Stimulated activated CD8-positive, alpha-beta memory T cell treated with anti-CD3 and anti-CD28 coated beads, Interleukin-7, amount 100 ng/mL, for 1 hour (primary cell): ENCODE measurements around the gene LMNA.
"Not testable (repeated sequence)": the region's sequence is repeated elsewhere in the genome, so short reads cannot be mapped to it uniquely, and the experiment has no call there.

Experiments
- DNase-seq, 2 donors: peaks; one replicate each; pipeline ENCODE4 v3.0.0-alpha.2; 2020; ENCODE audit warnings: low read depth in 2 of 2

LMNA gene

DNA sequence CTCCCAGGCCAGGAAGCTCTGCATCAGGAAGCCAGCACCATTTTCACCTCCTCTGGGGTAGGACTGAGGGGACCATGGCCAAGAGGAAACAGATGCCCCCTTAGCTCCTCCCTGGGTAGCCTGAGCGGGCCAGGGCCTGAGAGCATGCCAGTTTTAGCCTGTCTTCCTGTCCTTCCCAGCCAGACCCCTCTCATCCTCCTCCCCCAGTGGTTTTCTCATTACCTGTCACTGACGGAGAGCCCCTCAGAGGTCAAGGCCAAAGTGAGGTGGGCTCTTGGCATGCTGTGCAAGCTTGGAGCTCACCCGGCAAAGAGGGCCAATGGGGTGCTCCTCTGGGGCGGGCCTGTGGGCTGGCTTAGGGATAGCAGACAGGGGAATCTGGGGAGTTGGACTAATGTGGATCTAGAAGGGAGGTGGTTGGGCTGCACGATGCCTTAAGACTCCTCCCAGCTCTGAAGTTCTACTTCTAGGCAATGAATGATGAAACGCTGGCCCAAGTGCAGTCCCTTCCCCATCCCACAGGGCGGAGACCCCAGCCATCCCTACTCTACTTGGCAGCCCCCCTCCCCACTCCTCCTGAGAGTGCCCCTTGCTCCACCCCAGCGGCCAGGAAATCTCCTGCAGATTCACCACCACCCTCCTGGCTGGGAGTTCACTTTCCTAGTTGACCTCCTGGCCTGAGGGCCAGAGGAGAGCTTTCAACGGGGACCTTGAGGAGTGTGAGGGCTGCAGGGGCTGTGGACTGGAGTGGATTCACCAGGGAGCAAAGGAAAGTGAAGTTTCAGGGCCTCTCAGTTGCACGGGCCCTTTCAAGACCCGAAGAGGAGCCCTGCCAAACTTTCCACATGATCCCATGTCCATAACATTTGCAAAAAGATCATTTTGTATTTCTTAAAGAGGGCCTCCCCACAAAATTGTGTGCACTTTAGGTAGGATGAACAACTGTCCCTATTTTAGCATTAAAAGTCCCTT is 9.4 kb upstream of the LMNA start:
- DNase-seq: no peak

DNA sequence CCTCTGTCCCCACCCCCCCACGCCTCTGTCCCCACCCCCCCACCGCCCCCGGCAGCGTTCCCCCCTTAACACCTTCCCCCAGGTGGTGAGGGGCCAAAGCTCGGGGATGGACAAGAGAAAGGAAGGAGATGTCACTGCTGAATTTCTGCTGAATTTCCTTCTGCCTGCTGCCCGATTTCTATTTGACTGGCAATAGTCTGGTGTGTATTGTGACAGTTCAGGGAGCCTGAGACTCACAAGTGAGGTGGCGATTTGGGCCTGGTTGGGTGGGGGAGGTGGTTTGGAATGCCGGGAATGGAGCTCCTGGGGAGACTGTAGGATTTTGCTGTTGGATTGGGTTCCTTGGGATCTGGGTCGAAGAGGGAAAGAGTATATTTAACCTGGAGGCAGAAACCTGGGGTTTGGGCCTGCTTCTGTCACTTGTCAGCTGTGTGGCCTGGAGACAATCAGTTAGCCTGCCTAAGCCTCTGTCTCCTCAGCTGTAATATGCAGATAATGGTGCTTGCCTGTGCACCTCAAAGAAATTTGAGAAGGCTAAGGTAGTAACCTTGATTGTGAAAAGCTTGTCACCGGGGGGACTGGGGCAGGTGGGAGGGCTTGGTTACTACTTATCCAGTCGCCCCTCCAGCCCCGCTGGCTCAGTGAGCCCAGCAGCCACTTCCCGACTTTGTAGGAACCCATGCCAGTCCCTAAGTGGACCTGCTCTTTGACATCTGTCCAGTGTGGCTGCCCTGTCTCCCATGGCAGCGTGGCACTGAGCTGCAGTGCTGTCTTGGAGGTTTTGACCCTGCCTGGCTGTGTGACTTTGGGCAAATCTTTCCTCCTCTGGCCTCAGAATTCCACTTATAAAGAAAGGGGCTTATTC is 7.7 kb upstream of the LMNA start:
- no peak for DNase-seq

DNA sequence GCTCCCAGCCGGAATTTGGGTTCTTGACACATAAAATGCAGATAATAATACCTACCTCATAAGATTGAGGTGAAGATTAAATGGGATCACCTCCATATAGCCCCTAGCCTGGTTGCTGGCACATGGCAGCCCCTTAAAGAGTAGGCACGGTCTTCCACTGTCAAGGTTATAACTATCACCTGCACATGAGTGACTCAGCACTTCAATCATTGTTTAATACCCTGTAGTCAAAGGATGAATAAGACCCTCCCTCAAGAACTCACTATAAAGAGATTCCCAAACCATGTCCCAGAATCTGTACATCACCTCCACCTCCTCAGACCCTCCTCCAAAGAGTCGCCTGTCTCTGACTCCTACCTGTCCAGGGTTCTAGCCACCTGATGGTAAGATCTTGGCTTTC is 6.5 kb upstream of the LMNA start:
- no peak for DNase-seq

DNA sequence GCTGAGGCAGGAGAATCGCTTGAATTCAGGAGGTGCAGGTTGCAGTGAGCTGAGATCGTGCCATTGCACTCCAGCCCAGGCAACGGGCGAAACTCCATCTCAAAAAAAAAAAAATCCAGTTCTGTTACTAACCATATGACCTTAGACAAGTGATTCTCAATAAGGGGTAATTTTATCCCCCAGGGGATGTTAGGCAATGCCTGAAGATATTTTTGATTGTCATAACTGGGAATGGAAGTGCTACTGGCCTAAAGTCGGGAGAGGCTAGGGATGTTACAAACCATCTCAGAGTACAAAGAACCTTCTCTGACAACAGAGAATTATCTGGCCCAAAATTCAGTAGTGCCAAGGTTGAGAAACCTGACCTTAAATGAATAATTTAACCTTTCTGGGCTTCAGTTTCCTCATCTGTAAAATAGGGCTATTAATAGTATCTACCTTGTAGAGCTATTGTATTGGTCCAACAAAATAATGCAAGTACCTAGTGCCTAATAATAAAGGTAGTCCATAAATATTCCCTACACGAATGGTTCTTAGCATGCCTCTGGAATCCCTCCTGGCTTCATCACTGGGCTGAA is 5.8 kb upstream of the LMNA start:
- no peak for DNase-seq

DNA sequence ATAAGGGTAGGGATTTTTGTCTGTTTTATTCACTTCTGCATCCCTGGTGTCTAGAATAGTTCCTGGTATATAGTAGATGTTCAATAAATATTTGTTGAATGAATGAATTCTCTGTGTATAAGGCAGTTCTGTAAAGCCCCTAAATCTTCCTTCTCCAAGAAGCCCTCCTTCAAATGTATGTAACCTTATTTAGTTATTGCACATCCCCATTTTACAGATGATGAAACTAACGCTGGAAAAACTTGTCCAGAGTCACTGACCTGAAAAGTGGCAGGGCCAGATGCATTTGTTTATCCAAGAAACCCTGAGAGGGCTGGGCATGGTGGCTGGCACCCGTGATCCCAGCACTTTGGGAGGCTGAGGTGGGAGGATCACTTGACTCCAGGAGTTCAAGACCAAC is 4.3 kb upstream of the LMNA start:
- no peak for DNase-seq

DNA sequence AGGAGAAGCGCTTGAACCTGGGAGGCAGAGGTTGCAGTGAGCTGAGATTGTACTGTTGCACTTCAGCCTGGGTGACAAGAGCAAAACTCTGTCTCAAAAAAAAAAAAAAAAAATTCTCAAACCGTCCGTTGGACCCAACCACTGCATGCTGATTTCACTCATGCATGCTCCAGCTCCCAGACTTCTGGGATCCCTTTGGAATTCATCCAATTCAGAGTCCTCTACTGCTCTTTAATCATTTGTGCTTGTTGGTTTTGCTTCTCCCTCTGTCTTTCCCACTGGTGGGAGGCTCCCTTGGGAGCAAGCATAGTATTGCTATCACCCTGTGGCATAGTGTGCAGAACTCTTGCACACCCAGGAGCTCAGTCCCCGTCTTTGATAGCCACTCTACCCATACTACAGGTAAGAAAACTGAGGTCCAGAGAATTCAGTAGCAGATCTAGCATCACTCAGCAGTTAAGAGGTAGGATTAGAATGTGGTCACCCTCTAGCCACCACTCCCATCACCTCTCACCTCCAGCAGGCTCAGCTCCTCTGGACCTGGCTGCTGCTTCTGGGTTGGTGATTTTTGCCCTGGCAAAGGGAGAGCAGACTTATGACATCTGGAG is 3.1 kb upstream of the LMNA start:
- DNase-seq: no peak

DNA sequence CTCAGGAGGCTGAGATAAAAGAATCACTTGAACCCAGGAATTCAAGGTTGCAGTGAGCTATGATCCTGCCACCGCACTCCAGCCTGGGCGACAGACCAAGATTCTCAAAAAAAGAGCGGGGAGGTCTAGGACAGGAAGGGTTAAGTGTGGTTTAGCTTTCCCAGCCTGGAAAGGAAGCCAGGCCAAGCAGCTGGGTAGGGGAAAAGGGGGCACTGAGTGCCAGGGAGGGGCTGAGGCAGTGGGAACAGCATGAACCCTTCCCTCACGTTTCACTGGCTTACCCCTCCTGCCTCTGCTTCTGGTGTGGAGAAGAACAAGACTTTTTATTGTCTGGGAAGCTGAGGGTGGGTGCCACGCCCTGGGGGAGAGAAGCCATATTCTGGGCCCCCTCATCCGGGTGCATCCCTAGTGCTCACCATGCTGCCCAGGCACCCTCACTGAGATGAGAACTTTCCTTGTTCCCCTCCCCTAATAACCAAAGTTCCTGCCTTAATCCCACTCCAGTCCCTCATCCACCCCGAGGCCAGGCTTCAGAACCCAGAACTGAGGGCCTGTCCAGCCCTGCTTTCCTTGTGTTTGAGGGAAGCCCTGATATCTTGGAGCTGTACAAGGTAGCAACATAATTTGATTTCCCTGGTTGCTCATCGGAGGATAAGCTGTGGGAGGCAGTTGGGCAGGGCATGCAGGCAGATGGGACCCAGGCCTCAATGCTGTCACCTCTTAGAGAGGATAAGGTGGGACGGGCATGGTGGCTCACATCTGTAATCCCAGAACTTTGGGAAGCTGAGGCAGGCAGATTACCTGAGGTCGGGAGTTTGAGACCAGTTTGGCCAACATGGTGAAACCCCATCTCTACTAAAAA is 2.0 kb upstream of the LMNA start:
- DNase-seq: no peak

DNA sequence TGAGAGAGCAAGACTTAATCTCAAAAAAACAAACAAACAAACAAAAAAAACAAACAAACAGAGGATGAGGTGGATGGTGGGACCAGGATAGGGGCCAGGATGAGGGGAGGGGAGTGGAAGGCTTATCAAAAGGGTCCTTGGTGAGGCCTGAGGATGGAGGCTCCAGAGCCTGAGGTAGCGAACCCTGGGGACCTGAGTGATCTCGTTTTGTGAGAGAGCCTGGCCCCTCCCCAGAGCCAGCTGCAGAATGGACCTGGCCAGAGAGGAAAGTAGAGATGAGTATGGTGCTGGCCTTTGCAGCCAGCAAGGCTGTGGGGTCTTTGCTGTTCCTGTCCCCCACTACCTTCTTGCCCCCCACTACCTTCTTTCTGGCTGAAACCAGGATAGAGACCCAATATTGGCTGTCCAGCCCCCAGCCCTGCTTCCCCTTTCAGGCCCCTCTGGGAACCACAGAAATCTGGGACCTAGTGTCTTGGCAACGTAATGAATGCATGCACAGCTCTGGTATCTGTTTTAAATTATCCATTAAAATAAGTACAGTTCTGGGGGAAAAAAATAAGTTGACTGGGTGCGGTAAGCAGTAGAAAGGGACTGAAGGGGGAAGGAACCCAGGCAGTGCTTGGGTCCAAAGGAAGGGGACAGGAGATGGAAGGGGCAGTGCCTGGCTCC is 1.1 kb upstream of the LMNA start:
- no peak for DNase-seq

DNA sequence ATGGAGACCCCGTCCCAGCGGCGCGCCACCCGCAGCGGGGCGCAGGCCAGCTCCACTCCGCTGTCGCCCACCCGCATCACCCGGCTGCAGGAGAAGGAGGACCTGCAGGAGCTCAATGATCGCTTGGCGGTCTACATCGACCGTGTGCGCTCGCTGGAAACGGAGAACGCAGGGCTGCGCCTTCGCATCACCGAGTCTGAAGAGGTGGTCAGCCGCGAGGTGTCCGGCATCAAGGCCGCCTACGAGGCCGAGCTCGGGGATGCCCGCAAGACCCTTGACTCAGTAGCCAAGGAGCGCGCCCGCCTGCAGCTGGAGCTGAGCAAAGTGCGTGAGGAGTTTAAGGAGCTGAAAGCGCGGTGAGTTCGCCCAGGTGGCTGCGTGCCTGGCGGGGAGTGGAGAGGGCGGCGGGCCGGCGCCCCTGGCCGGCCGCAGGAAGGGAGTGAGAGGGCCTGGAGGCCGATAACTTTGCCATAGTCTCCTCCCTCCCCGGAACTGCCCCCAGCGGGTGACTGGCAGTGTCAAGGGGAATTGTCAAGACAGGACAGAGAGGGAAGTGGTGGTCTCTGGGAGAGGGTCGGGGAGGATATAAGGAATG is 505 bp downstream of the LMNA start:
- DNase-seq: no peak

DNA sequence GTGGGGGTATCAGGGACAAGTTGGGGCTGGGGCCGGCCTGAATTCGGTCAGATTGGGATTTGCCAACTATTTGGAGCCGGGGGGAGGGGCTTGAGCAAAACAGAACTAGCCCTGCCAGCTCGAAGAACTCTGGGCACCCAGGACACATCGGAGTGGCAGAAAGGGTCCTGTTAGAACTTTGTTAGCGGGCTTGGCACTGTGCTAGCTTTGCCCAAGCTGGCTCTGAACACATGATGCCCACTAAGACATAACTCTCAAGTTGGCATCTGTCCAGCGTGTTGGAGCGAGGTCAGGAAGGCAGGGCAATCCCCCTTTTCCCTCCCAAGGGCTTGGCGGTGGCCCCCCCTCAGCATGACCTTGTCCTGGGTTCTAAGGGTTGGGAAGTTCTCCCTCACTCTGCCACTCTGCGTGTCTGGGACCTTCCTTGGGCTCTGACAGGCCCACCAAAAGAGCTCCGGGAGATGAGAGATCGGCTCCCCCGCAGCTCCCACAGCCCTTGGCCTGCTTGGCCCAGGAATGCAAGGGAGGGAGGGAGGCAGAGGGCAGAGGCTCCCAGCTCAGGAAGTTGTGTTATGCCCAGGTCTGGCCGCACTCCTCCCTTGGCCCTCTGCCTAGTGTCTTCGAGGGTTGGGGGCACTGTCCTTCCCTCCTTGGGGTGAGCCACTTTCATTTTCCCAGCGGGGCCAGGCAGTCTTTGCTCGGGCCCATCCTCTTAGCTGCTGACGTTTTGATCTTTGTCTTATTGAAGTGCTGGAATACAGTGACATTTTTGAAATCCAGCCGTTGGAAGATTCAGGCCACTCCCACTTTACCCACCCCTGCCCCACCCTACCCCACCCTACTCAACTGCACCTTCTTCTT is 1.2 kb downstream of the LMNA start:
- no peak for DNase-seq

DNA sequence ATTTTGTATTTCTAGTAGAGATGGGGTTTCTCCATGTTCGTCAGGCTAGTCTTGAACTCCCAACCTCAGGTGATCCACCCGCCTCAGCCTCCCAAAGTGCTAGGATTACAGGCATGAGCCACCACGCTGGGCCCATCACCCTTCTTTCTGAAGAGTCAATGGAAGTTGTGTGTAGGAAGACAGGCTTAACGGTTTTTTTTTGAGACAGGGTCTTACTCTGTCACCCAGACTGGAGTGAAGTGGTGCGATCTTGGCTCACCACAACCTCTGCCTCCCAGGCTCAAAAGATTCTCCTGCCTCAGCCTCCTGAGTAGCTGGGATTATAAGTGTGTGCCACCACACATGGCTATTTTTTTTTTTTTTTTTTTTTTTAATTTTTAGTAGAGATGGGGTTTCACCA is 2.2 kb downstream of the LMNA start:
- not testable (repeated sequence) for DNase-seq

DNA sequence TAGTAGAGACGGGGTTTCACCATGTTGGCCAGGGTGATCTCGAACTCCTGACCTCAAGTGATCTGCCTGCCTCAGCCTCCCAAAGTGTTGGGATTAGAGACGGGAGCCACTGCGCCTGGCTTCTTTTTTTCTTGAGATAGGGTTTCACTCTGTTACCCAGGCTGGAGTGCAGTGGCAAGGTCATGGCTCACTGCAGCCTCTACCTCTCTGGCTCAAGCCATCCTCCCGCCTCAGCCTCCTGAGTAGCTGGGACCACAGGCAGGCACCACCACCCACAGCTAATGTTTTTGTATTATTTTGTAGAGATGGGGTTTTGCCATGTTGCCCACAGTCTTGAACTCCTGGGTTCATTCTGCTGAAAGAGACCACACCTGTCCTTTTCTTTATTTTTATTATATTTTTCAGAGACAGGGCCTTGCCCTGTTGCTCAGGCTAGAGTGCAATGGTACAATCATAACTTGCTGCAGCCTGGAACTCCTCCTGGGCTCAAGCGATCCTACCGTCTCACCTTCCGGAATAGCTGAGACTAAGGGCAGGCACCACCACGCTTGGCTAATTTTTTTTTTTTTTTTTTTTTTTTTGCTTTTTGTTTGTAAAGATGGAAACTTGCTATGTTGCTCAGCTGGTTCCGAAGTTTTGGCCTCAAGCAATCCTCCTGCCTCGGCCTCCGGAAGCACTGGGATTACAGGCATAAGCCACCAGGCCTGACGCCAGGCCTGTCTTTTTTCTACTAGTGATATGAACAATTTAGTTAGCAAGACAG is 3.1 kb downstream of the LMNA start:
- DNase-seq: no peak

DNA sequence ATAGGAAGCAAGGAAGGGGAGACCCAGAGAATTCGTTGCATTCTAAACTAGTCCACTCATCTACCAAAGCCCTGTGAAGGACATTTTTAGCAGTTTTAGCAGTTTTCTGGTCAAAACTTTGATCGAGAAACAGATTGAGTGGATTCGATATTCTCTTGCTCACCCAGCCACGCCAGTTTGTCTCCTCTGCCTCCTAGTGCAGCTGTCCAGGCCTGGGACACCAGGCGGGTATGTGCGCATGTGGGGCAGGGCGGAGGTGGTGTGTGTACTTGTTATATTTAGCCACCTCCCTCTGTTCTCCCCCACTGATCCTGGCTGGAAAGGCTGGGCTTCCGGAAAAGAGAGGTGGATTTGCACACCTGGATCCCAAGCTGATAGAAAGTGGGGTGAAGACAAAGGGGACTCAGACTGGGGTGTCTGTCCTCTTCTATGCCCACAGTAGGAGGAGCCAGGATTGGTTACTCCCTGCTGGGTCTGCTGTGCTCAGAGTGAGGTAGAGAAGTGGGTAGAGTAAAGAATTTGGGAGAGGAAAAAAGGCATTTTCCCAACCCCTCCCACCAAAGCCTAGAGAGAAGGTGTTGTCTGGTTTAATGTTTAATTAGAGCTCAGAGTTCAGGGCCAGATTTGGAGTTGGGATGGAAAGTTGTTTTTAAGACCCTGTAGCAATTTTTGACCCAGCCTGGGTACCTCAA is 3.8 kb downstream of the LMNA start:
- no peak for DNase-seq

DNA sequence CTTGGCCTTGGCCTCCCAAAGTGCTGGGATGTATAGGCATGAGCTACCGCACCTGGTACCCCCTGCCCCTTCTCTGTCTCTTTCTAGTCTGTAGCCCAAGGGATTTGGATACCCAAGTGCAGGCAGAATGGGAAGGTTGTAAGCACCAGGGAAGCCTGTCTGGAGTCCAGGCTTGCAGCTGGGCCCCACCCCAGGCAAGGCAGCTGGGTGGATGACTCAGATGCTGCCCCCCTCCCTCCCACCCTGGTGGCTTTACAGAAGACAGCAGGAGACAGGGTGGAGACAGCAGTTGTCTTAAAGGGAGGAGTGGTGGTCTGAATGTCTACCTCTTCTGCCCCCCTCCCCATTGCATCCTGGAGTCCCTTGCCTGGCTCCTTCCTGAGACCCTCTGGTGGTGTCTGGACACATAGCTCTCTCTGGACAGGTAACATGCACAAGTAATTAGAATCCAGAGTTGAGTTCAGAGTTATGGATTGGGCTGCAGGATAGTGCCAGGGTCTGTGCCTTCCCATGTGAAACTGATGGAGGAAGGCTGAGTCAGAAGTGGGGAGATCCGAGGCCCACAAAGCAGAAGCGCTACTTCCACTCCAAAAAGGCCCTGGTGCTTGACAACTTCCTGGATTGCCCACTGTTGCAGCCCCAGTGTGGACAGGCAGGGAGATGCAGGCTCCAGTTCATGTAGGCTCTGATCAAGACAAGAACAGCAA is 5.1 kb downstream of the LMNA start:
- no peak for DNase-seq

DNA sequence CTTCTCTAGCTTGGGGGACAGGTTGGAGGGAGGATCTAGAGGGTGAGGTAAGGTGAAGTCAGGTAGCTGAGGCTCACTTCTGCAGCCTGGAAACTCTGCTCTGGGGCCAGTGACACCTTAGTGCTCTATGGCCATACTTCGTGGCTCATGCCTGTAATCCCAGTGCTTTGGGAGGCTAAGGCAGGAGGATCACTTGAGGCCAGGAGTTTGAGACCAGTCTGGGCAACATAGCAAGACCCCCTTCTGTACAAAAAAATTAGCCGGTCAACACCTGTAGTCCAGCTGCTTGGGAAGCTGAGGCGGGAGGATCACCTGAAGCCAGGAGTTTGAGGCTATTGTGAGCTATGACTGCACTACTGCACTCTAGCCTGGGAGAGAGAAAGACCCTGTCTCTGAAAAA is 5.8 kb downstream of the LMNA start:
- DNase-seq: no peak

DNA sequence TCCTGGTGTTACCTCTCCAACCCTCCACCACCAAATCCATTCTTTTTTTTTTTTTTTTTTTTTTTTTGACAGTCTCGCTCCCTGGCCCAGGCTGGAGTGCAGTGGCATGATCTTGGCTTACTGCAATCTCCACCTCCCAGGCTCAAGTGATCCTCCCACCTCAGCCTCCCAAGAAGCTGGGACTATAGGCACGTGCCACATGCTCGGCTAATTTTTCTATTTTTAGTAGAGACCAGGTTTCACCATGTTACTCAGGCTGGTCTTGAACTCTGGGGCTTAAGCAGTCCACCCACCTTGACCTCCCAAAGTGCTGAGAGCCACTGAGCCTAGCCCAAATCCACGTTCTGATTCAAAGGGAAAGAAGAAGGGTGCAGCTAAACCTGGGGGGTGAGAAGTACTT is 6.5 kb downstream of the LMNA start:
- not testable (repeated sequence) for DNase-seq

DNA sequence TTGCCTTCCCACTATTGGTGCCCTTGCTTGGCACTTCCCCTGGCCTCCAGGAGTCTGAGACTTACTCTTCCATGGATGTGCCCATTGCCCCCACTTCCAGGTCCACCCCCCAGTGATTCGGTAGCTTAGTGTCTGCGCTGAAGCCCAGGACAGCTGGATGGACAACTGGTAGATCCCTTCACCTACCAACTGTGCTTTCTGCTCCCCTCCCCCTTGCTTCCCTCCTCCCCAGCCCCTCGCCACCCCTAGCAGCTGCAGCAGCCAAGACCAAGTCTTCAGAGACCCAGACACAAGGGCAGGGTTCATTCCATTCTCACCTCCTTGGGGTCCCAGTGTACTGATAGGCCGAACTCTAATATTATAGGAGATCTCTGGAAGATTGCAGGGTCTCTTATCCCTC is 6.9 kb downstream of the LMNA start:
- DNase-seq: no peak
